ENCODE results near the gene SBK3.

SBK3 gene

DNA sequence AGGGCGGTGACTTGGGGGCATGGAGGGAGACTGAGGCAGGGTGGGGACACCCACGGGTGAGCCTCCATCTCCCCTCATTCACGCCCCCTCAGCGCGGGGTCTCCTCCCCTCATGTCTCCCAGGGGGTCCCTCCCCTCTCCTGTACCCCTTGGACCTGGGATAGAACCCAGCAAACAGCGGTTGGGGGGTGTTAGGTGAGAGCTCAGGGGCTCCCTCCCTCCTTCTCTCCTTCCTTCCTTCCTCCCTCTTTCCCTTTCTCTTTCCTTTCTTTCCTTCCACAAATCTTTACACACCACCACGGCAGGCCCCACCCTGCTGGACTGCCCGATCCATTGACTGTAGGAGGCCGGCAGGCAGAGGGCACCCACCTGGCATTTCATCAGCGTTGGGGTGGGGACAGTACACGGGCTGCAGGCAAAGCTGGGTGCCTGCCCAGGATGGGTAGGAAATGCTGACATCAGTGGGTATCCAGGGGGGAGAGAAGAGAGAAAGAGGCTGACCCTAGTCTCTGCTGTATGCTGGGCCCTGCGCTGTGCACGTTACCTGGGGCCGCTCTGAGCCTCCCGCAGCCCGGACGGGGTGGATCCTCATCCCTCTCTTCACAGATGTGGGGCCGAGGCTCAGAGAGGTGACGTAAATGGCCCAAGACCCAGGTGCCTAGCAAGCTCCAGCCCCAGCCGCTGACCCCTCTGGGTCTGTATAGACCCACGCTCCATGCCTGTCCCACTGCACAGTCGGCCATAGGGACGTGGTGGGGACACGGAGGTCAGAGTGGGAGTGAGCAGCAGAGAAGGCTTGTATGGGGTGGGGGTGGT, 53.6 kb downstream of the SBK3 start:
- H3K4me1 ChIP-seq (ENCODE audit: control insufficient read depth, insufficient read depth, low read length), result peaks cover 8% of the 10 kb centered on the region
- no peak overlapping the region for H3K27ac ChIP-seq (ENCODE audit: extremely low read depth, low read depth, low read length)
- no peaks in the 10 kb centered on the region for H3K36me3 ChIP-seq (ENCODE audit: control insufficient read depth in 2 of 2, insufficient read depth in 1 of 2, low read length in 2 of 2)
- no peaks in the 10 kb centered on the region for H3K9me3 ChIP-seq (ENCODE audit: control insufficient read depth, insufficient read depth, low read depth, low read length)
- no peak overlapping the region for H3K4me3 ChIP-seq (ENCODE audit: low read depth, low read length)
- ChIA-PET POLR2A (interaction anchor here (0.5 to 0.6 kb wide), 3 partner anchors 19 to 143 kb away, joined by 3 to 8 read pairs (median 4); partner anchors contain the start of gene ZNF784), CTCF (interaction anchor here (0.6 to 4.4 kb wide), 5 partner anchors 11 to 129 kb away, joined by 3 to 28 read pairs (median 8); partner anchors contain the start of gene ZNF865)
- TF ChIP-seq ZNF366 (tag by site-specific recombination; conservative IDR thresholded peaks at IDR 0.05) (peak; percentile 86), GLIS2 (tag by site-specific recombination; IDR thresholded peaks at IDR 0.05) (peak; percentile 40; the same call in 1 of the 2 replicates), ZNF350 (tag by site-specific recombination; IDR thresholded peaks at IDR 0.05) (no peak)
